GM13977 (cell line): ENCODE results near the gene NTRK1.

Experiments used
- DNase-seq: peaks from one replicate; pipeline ENCODE4 v3.0.0; 2012; ENCODE audit warnings: low spot score
- CTCF ChIP-seq: IDR thresholded peaks from 2 replicates; pipeline ENCODE4 v1.5.1; 2012; ENCODE audit warnings: mild to moderate bottlenecking, control low read depth; ENCODE audit not compliant: insufficient read depth; ENCODE audit errors: extremely low read depth, missing control alignments
- in situ Hi-C: fragments of 300-500 bp; cut with MboI; formaldehyde crosslinking; loops from one replicate; pipeline ENCODE4 v1.12.0; 2022; ENCODE audit warnings: low sequenced_read_pairs, low pct_unique_long_range_greater_than_20kb, mixed read lengths, inconsistent platforms; ENCODE audit not compliant: unreplicated experiment

NTRK1 gene

GRCh38 chr1:156912310-156912709 is 51.6 kb downstream of the NTRK1 start:
- in situ Hi-C loops, result no loop called here
- DNase-seq, result no peak
- no peak for TF ChIP-seq CTCF

GRCh38 chr1:156912861-156913808 is 52.5 kb downstream of the NTRK1 start:
- TF ChIP-seq CTCF, result no peak
- DNase-seq, result no peak
- in situ Hi-C loops, result no loop called here

- no peak for DNase-seq
- TF ChIP-seq CTCF, result no peak
- in situ Hi-C loops, result no loop called here
Measured at GRCh38 chr1:156913809-156914387, 53.2 kb downstream of the NTRK1 start.

- in situ Hi-C loops, result no loop called here
- no peak for DNase-seq
- TF ChIP-seq CTCF, result no peak
Measured at GRCh38 chr1:156914440-156914856, 53.8 kb downstream of the NTRK1 start.

- peak; percentile 57 for TF ChIP-seq CTCF
- peak; percentile 81 for DNase-seq
- in situ Hi-C loops, result no loop called here
Measured at GRCh38 chr1:156920233-156921052, 59.8 kb downstream of the NTRK1 start, which contains the start of gene LRRC71. TSS of gene LRRC71 (plus strand) at chr1:156920632. CDS start at chr1:156920804, 172 bp downstream.

GRCh38 chr1:156921053-156921529 is 60.4 kb downstream of the NTRK1 start:
- DNase-seq, result no peak
- TF ChIP-seq CTCF, result no peak
- in situ Hi-C loops, result no loop called here
